ENCODE results near the gene ARPC1A. TPM values are rescaled to one million over a fixed set of nuclear protein-coding genes. Genes with fewer than 3 reads are reported as not detected.
A peak's percentile ranks its signal among the peaks of the same experiment; 100 is the strongest.

ARPC1A gene
- total and polyA plus RNA-seq, 2 of the 8 experiments (the other 6 are each of a cell fraction or from before 2014, with no cell fraction given), result 123 to 155 TPM

GRCh38 chr7:99395616-99396327 is 70.1 kb downstream of the ARPC1A start:
- peaks cover 20 to 68% (median 39%) of the 10 kb centered on the region in 4 experiments for H3K36me3 ChIP-seq (ENCODE audit: control insufficient read depth in 2 of 4, insufficient read depth in 4 of 4, low read length in 3 of 4)
- DNase-seq (ENCODE audit: low read depth in 1 of 2, low spot score in 2 of 2), result no peak
- H2AFZ ChIP-seq (ENCODE audit: low read length), result no peak overlapping the region
- ChIA-PET POLR2A (ENCODE audit: partially characterized antibody) (interaction anchor here (1.2 to 7.9 kb wide), 5 partner anchors 11 to 43 kb away, joined by 3 to 150 read pairs (median 12); partner anchors contain the start of genes ARPC1B, BUD31, CPSF4 and PDAP1), CTCF (ENCODE audit: partially characterized antibody) (interaction anchor here (1.0 kb wide), 1 partner anchor 30 kb away, joined by 3 read pairs; no protein-coding TSS in a partner anchor)
- WGBS, 2 experiments (ENCODE audit: extremely low coverage in 1 of 2, insufficient coverage in 1 of 2, insufficient read length in 1 of 2, insufficient replicate concordance in 2 of 2, low coverage in 1 of 2, low lambda C conversion rate in 2 of 2, missing lambda C conversion rate in 1 of 2), result 94% methylated on average over 14 of the region's 14 CpGs; no CpG with 5 or more reads in 1 of the 2 experiments
- H3K79me2 ChIP-seq (ENCODE audit: control insufficient read depth in 1 of 2, insufficient read depth in 2 of 2, low read length in 2 of 2), result no peaks in the 10 kb centered on the region
- no peak overlapping the region; a peak in 1 of 7 replicates for H3K9ac ChIP-seq (replicated peaks in 1 of 4; ENCODE audit: extremely low read depth in 1 of 4, low read depth in 3 of 4, low read length in 3 of 4)
- H2BK15ac ChIP-seq (ENCODE audit: low read length), result no peak overlapping the region
- H2BK20ac ChIP-seq (ENCODE audit: low read length), result no peak overlapping the region
- H3K79me1 ChIP-seq (ENCODE audit: low read depth, low read length), result no peaks in the 10 kb centered on the region
- no peak overlapping the region for H3K18ac ChIP-seq (ENCODE audit: extremely low read depth, low read length)
- no peaks in the 10 kb centered on the region for H3K9me3 ChIP-seq (ENCODE audit: insufficient read depth in 2 of 2, low read depth in 1 of 2, low read length in 1 of 2)
- no peak overlapping the region for H3K4ac ChIP-seq (replicated peaks; ENCODE audit: insufficient read length, low read depth, low read length)
- no peak overlapping the region for H3K56ac ChIP-seq (replicated peaks; ENCODE audit: insufficient read length, low read depth, low read length)
- H3K23me2 ChIP-seq (ENCODE audit: low read depth, low read length), result peaks cover 4% of the 10 kb centered on the region; the same call in 1 of the 2 replicates
- H2BK5ac ChIP-seq (ENCODE audit: low read depth, low read length), result no peak overlapping the region
- no peak overlapping the region for H3K14ac ChIP-seq (ENCODE audit: insufficient read length)
- no peak overlapping the region for H2BK120ac ChIP-seq (replicated peaks; ENCODE audit: low read depth, low read length)
- H3K27me3 ChIP-seq (replicated peaks in 1 of 4; ENCODE audit: control insufficient read depth in 3 of 4, extremely low read depth in 1 of 4, insufficient read depth in 3 of 4, low read length in 3 of 4), result no peaks in the 10 kb centered on the region
- peaks cover 2 to 12% (median 5%) of the 10 kb centered on the region in 4 experiments; a peak in 6 of 7 replicates for H3K4me1 ChIP-seq (replicated peaks in 1 of 4; ENCODE audit: control insufficient read depth in 3 of 4, insufficient read depth in 4 of 4, low read length in 3 of 4)
- no peak overlapping the region for H4K5ac ChIP-seq (ENCODE audit: insufficient read length, low read depth, low read length)
- FAIRE-seq, result no peak
- TF ChIP-seq RAD21 (IDR thresholded peaks at IDR 0.05 in 1 of 2, conservative IDR thresholded peaks at IDR 0.05 in 1 of 2; ENCODE audit: low read depth in 2 of 2, low read length in 2 of 2) (peak in 1 of 2 experiments; percentile 28; a peak in 2 of 4 replicates), HDAC2 (IDR thresholded peaks at IDR 0.05; ENCODE audit: borderline replicate concordance in 1 of 2, low read depth in 2 of 2, low read length in 2 of 2) (no peak), TAF1 (IDR thresholded peaks at IDR 0.05; ENCODE audit: low read depth, low read length) (no peak), GTF2F1 (IDR thresholded peaks at IDR 0.05; ENCODE audit: borderline replicate concordance, low read depth, low read length) (no peak), SAP30 (IDR thresholded peaks at IDR 0.05; ENCODE audit: insufficient read depth, insufficient replicate concordance, low read length) (no peak)
- TF ChIP-seq, protein P1, sequence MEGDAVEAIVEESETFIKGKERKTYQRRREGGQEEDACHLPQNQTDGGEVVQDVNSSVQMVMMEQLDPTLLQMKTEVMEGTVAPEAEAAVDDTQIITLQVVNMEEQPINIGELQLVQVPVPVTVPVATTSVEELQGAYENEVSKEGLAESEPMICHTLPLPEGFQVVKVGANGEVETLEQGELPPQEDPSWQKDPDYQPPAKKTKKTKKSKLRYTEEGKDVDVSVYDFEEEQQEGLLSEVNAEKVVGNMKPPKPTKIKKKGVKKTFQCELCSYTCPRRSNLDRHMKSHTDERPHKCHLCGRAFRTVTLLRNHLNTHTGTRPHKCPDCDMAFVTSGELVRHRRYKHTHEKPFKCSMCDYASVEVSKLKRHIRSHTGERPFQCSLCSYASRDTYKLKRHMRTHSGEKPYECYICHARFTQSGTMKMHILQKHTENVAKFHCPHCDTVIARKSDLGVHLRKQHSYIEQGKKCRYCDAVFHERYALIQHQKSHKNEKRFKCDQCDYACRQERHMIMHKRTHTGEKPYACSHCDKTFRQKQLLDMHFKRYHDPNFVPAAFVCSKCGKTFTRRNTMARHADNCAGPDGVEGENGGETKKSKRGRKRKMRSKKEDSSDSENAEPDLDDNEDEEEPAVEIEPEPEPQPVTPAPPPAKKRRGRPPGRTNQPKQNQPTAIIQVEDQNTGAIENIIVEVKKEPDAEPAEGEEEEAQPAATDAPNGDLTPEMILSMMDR (IDR thresholded peaks at IDR 0.05; ENCODE audit: control extremely low read depth in 1 of 3, insufficient read depth in 1 of 3, low read depth in 1 of 3, low read length in 3 of 3), result peak in 1 of 3 experiments; percentile 32; a peak in 2 of 4 replicates
- H3K23ac ChIP-seq (ENCODE audit: insufficient read length), result no peak overlapping the region
- H4K8ac ChIP-seq (ENCODE audit: extremely low read depth, insufficient read depth, low read length), result no peak overlapping the region
- no peak overlapping the region for H2BK12ac ChIP-seq (ENCODE audit: low read depth, low read length)
- H4K91ac ChIP-seq (replicated peaks; ENCODE audit: insufficient read length, low read length), result no peak overlapping the region
- H3K4me3 ChIP-seq (ENCODE audit: extremely low read depth in 1 of 4, insufficient read depth in 2 of 4, low read depth in 3 of 4, low read length in 4 of 4), result no peak overlapping the region
- no peak overlapping the region for H3K4me2 ChIP-seq (ENCODE audit: insufficient read depth in 1 of 2, low read depth in 2 of 2, low read length in 2 of 2)
- no peak overlapping the region for H2AK5ac ChIP-seq (ENCODE audit: low read depth, low read length)
- H4K20me1 ChIP-seq (replicated peaks in 1 of 2; ENCODE audit: control insufficient read depth in 1 of 2, insufficient read depth in 2 of 2, low read length in 2 of 2), result peaks cover 14 to 27% of the 10 kb centered on the region in 2 experiments
- no peak overlapping the region for H3K27ac ChIP-seq (ENCODE audit: low read depth, low read length)
